K562 (cell line): ENCODE measurements around the gene CSPG5. TPM values are rescaled to one million over a fixed set of nuclear protein-coding genes. Genes with fewer than 3 reads are reported as not detected.
A peak's percentile ranks its signal among the peaks of the same experiment; 100 is the strongest.

Experiments used
- ATAC-seq: fragments of 200-7000 bp; cut with Tn5 transposase; 3 replicates; pipeline ENCODE4 v1.9.1; 2020; ENCODE audit warnings: moderate library complexity
- BruUV-seq: library from RNA; stranded (reverse); fragments of 400-500 nt; replicated peaks from 2 replicates; lab custom pipeline; 2021; lab: Mats Ljungman, UMichigan
- CTCF ChIA-PET: fragments of 300-600 bp; formaldehyde crosslinking; extraction: SDS; loops from one replicate; lab custom pipeline; 2021; ENCODE audit warnings: low intra/inter-chr PET ratio; lab: Yijun Ruan, JAX
- POLR2A ChIA-PET: fragments of 300-600, 350-650 bp; sonication (Branson Sonifier 250); formaldehyde crosslinking; extraction: SDS; loops from one replicate; lab custom pipeline; 2021; ENCODE audit warnings: antibody characterized with exemption, inconsistent platforms; lab: Yijun Ruan, JAX
- DNase-seq, 4 experiments: peaks; one replicate each; pipeline versions ENCODE4 v3.0.0 to v3.0.0-alpha.2; 2011 to 2018; ENCODE audit warnings: low spot score in 3 of 4, mixed read lengths in 3 of 4; ENCODE audit errors: extremely low read depth in 1 of 4
- FAIRE-seq: peaks from 2 replicates; lab custom pipeline; 2011; peaks lifted over from hg19 to GRCh38; lab: Jason Lieb, UNC
- H2AFZ ChIP-seq: 2 replicates; pipeline ENCODE4 v1.6.0; 2011; ENCODE audit warnings: low read depth, low read length, control low read depth, inconsistent platforms
- H3K27ac ChIP-seq: fragments of 200-600 bp; 3 replicates; pipeline ENCODE4 v1.8.0; 2011; ENCODE audit warnings: low read depth, mild to moderate bottlenecking, control low read depth, inconsistent platforms, low read length, moderate library complexity, mixed read lengths; ENCODE audit errors: extremely low read depth
- H3K27me3 ChIP-seq, 2 experiments: fragments of 300-600 bp in 1 of 2; 2 replicates in 1 of 2; 3 replicates in 1 of 2; pipeline versions ENCODE4 v1.6.0 to v1.8.0; 2011; ENCODE audit warnings: inconsistent platforms in 2 of 2, low read length in 2 of 2, mild to moderate bottlenecking in 1 of 2, mixed read lengths in 1 of 2, moderate library complexity in 1 of 2; ENCODE audit not compliant: control insufficient read depth in 2 of 2, insufficient read depth in 2 of 2
- H3K36me3 ChIP-seq: fragments of 300-600 bp; 3 replicates; pipeline ENCODE4 v1.8.0; 2011; ENCODE audit warnings: mild to moderate bottlenecking, low read length, inconsistent platforms; ENCODE audit not compliant: control insufficient read depth, insufficient read depth
- H3K4me1 ChIP-seq, 2 experiments: fragments of 200-600 bp in 1 of 2; replicated peaks in 1 of 2; 2 replicates in 1 of 2; 3 replicates in 1 of 2; pipeline versions ENCODE4 v1.5.1 to v1.8.0; 2011; ENCODE audit warnings: inconsistent platforms in 2 of 2, low read length in 2 of 2, mild to moderate bottlenecking in 1 of 2, mixed read lengths in 1 of 2, moderate library complexity in 1 of 2; ENCODE audit not compliant: control insufficient read depth in 2 of 2, insufficient read depth in 2 of 2
- H3K4me2 ChIP-seq: 2 replicates; pipeline ENCODE4 v1.6.1; 2011; ENCODE audit warnings: low read length, control low read depth, inconsistent platforms, mixed read lengths; ENCODE audit not compliant: insufficient read depth
- H3K4me3 ChIP-seq: fragments of 200-600 bp; sonication (generic), shearing (Covaris generic); 2 replicates; pipeline ENCODE4 v1.5.1; 2016; ENCODE audit warnings: control low read depth, inconsistent platforms
- H3K79me2 ChIP-seq: fragments of 200-600 bp; 3 replicates; pipeline ENCODE4 v1.8.0; 2011; ENCODE audit warnings: low read length, inconsistent platforms; ENCODE audit not compliant: control insufficient read depth, insufficient read depth
- H3K9ac ChIP-seq, 2 experiments: 2 replicates each; pipeline versions ENCODE4 v1.6.0 to v1.6.1; 2011; ENCODE audit warnings: low read depth in 2 of 2, low read length in 2 of 2, control low read depth in 1 of 2, inconsistent platforms in 1 of 2, mild to moderate bottlenecking in 1 of 2, mixed read lengths in 1 of 2; ENCODE audit not compliant: insufficient read depth in 1 of 2
- H3K9me1 ChIP-seq: one replicate; pipeline ENCODE4 v1.6.0; 2011; ENCODE audit warnings: inconsistent platforms, mild to moderate bottlenecking, low read length, moderate library complexity; ENCODE audit not compliant: control insufficient read depth, insufficient read depth
- H3K9me3 ChIP-seq: replicated peaks from 2 replicates; pipeline ENCODE4 v1.5.1; 2011; ENCODE audit warnings: low read depth, low read length, inconsistent platforms; ENCODE audit not compliant: control insufficient read depth, insufficient read depth
- H4K20me1 ChIP-seq: replicated peaks from 2 replicates; pipeline ENCODE4 v1.6.1; 2011; ENCODE audit warnings: low read length, inconsistent platforms, mixed read lengths; ENCODE audit not compliant: control insufficient read depth, insufficient read depth
- CBFA2T3 ChIP-seq: fragments of 450-650 bp; IDR thresholded peaks from 2 replicates; pipeline ENCODE4 v1.6.1; 2017
- CBX3 ChIP-seq, 2 experiments: IDR thresholded peaks; 1 replicate in 1 of 2; 2 replicates in 1 of 2; pipeline ENCODE4 v1.6.1; 2012; ENCODE audit warnings: inconsistent platforms in 2 of 2, low read length in 2 of 2, borderline replicate concordance in 1 of 2, control low read depth in 1 of 2
- EGR1 ChIP-seq: fragments of 450-650 bp; conservative IDR thresholded peaks from 2 replicates; pipeline ENCODE4 v1.6.1; 2017; ENCODE audit warnings: mild to moderate bottlenecking
- ESRRB ChIP-seq: fragments of 250-450 bp; sonication (Bioruptor Pico); IDR thresholded peaks from 2 replicates; pipeline ENCODE4 v1.5.0; 2020; ENCODE audit warnings: mild to moderate bottlenecking, moderate library complexity, borderline replicate concordance
- HDAC1 ChIP-seq, 2 experiments: fragments of 450-650 bp; IDR thresholded peaks; 2 replicates each; pipeline ENCODE4 v1.6.1; 2016 to 2017; ENCODE audit warnings: inconsistent platforms in 1 of 2, mild to moderate bottlenecking in 1 of 2, moderate library complexity in 1 of 2
- MEIS2 ChIP-seq: fragments of 450-650 bp; IDR thresholded peaks from 2 replicates; pipeline ENCODE4 v1.6.1; 2014; ENCODE audit warnings: mild to moderate bottlenecking; ENCODE audit not compliant: partially characterized antibody
- NELFE ChIP-seq: IDR thresholded peaks from 2 replicates; pipeline ENCODE4 v1.6.1; 2011; ENCODE audit warnings: mild to moderate bottlenecking; ENCODE audit not compliant: insufficient read depth, insufficient read length
- NFATC3 ChIP-seq: fragments of 450-650 bp; IDR thresholded peaks from 2 replicates; pipeline ENCODE4 v1.6.1; 2017; ENCODE audit warnings: mild to moderate bottlenecking
- NFRKB ChIP-seq: fragments of 450-650 bp; IDR thresholded peaks from 2 replicates; pipeline ENCODE4 v1.6.1; 2016; ENCODE audit warnings: low read depth
- PML ChIP-seq: IDR thresholded peaks from 2 replicates; pipeline ENCODE4 v1.6.1; 2012; ENCODE audit warnings: low read length, inconsistent platforms
- SRSF7 ChIP-seq: fragments of 200-400 bp; formaldehyde crosslinking; optimal IDR thresholded peaks from 2 replicates; pipeline ENCODE3; 2017; ENCODE audit warnings: mild to moderate bottlenecking, low read depth, low read length
- SRSF9 ChIP-seq: fragments of 200-400 bp; formaldehyde crosslinking; IDR thresholded peaks from 2 replicates; pipeline ENCODE4 v1.6.1; 2017; ENCODE audit warnings: low read depth, low read length, borderline replicate concordance
- STAT5A ChIP-seq: IDR thresholded peaks from 2 replicates; pipeline ENCODE4 v1.6.1; 2012; ENCODE audit warnings: low read length, inconsistent platforms, borderline replicate concordance
- TARDBP ChIP-seq: fragments of 450-650 bp; IDR thresholded peaks from 2 replicates; pipeline ENCODE4 v1.6.1; 2016
- U2AF2 ChIP-seq: fragments of 200-400 bp; formaldehyde crosslinking; optimal IDR thresholded peaks from 2 replicates; pipeline ENCODE3; 2017; ENCODE audit warnings: low read depth, mild to moderate bottlenecking, low read length
- ZNF586 ChIP-seq: fragments of 450-650 bp; formaldehyde crosslinking; conservative IDR thresholded peaks from 2 replicates; pipeline ENCODE4 v1.4.0; 2020; ENCODE audit warnings: mild to moderate bottlenecking, moderate library complexity
- whole genome bisulfite sequencing: fragments of 100-300 bp; shearing (Covaris generic); methylation state at CpG from one replicate; pipeline ENCODE4 v1.1.6; 2016; ENCODE audit warnings: low coverage, mixed read lengths; ENCODE audit not compliant: insufficient coverage; ENCODE audit errors: missing lambda C conversion rate; 5-methylcytosine and 5-hydroxymethylcytosine counted together
- in situ Hi-C: fragments of 300-500 bp; cut with MboI; formaldehyde crosslinking; loops from 4 replicates; pipeline ENCODE4 v1.15.0; 2018; ENCODE audit warnings: inconsistent platforms, mixed read lengths
- intact Hi-C: fragments of 100-400 bp; cut with micrococcal nuclease; formaldehyde crosslinking; loops from 2 replicates; pipeline ENCODE4 v1.14.2; 2022
- polyA plus RNA-seq, 8 experiments: library from polyadenylated mRNA; depleted of rRNA in 4 of 8; stranded (reverse) in 5 of 8; unstranded in 3 of 8; fragments of >200 nt; fragmentation: Nextera tagmentation in 2 of 8; fragmentation: Illumina TruSeq in 1 of 8; extraction: Ambion mirVana in 2 of 8; extraction: Trizol in 1 of 8; gene quantifications; 2 replicates each; pipeline versions ENCODE4 v1.2.1 to v1.2.3, GENCODE V29; 2011 to 2014; ENCODE audit warnings: inconsistent platforms in 1 of 8, missing spikeins in 1 of 8
- total RNA-seq, 7 experiments: library from RNA; depleted of rRNA in 6 of 7; stranded (reverse); fragments of >200 nt in 6 of 7; fragmentation: Illumina TruSeq in 2 of 7; extraction: Trizol in 2 of 7; gene quantifications; 2 replicates each; pipeline versions ENCODE4 v1.2.1 to v1.2.3, GENCODE V29; 2011 to 2021; ENCODE audit warnings: low replicate concordance in 1 of 7
- TF ChIP-seq, protein P1 (sequence below): sonication (generic); formaldehyde crosslinking; IDR thresholded peaks from 2 replicates; pipeline ENCODE4 v1.9.0; 2022; ENCODE audit warnings: mild to moderate bottlenecking, missing genetic modification reagents
- TF ChIP-seq, protein P2 (sequence below): fragments of 200-800 bp; sonication (Bioruptor generic); IDR thresholded peaks from 2 replicates; pipeline ENCODE4 v1.6.1; 2017; ENCODE audit warnings: missing genetic modification characterization, missing compliant biosample characterization
- TF ChIP-seq, protein P3 (sequence below): fragments of 250-450 bp; sonication (Bioruptor Pico); IDR thresholded peaks from 2 replicates; pipeline ENCODE4 v1.4.0; 2020

The CSPG5 gene
- total and polyA plus RNA-seq, 9 of the 15 experiments (the other 6 are each of a cell fraction or from before 2014, with no cell fraction given), result 0.06 to 3.3 (median 2.4) TPM

DNA sequence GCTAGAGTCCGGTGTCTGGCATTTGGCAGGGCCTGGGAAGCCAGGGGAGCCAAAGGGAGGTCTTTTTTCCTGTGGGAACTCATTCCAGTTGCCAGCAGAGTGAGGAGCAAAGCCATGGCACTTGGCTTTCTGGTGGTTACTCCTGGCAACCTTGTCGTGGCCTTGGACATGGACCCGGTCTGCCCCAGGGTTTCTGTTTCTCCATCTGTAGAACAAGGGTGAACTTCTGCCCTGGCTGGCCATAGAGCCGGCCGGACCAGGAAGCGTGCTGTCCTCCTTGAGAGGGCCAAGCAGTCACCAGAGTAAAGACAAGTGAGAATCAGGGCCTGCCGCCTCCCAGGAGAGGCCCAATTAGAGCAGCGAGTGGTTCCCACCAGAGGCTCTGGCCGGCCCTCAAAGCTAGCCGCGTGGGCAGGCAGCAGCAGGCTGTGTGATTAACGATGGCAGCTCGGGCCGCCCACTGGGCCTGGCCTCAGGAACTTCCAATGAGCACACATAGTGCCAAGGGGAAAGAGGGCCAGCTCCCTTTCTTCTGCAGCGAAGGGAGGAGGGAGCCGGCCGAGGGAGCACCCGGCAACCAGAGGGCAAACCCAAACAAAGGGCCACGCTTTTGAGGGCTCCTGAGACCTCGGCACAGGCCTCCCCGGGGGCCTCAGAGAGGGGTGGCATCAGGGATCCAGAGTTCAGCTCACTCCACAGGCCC lies 36.0 kb downstream of the CSPG5 start (continued):
- peak; percentile 79 for TF ChIP-seq EGR1
- TF ChIP-seq MEIS2, result peak; percentile 78

DNA sequence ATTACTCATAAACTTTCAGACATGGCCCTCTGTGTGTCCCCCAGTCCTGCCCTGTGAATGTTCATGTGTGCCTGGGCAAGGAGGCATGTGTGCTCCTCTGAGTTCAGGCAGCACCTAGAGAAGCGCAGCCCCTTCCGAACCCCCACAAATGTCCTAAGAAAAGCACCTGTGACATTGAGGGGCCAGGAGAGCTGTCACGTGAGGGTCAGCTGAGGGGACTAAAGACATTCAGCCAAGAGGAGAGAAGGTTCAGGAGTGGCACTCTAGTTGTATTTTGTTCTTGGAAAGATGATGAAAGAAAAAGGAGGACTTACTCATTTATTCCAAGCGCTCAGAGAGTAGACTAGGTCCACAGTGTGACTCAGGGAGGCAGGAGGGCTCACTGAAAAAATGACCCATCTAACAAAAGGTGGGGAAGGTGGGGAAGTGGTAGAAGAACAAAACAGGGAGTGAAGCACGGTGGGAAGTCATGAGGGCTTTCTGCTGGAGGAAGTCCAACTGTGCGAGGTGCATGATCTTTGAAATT lies 37.0 kb downstream of the CSPG5 start:
- no TSS peak for BruUV-seq
- H4K20me1 ChIP-seq, result no peaks in the 10 kb centered on the region
- intact Hi-C loops, result no loop called here
- no peak for TF ChIP-seq CBFA2T3
- TF ChIP-seq, protein P1, sequence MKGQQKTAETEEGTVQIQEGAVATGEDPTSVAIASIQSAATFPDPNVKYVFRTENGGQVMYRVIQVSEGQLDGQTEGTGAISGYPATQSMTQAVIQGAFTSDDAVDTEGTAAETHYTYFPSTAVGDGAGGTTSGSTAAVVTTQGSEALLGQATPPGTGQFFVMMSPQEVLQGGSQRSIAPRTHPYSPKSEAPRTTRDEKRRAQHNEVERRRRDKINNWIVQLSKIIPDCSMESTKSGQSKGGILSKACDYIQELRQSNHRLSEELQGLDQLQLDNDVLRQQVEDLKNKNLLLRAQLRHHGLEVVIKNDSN (CRISPR knock-in tag), result peak; percentile 48; the same call in 1 of the 2 replicates
- no peak for TF ChIP-seq SRSF9
- TF ChIP-seq NFATC3, result no peak
- TF ChIP-seq ESRRB (CRISPR knock-in tag), result no peak
- TF ChIP-seq STAT5A, result no peak
- no peak for TF ChIP-seq ZNF586 (CRISPR knock-in tag)
- TF ChIP-seq SRSF7, result no peak
- no peak for TF ChIP-seq HDAC1 (IDR thresholded peaks at IDR 0.05)
- TF ChIP-seq, protein P2, sequence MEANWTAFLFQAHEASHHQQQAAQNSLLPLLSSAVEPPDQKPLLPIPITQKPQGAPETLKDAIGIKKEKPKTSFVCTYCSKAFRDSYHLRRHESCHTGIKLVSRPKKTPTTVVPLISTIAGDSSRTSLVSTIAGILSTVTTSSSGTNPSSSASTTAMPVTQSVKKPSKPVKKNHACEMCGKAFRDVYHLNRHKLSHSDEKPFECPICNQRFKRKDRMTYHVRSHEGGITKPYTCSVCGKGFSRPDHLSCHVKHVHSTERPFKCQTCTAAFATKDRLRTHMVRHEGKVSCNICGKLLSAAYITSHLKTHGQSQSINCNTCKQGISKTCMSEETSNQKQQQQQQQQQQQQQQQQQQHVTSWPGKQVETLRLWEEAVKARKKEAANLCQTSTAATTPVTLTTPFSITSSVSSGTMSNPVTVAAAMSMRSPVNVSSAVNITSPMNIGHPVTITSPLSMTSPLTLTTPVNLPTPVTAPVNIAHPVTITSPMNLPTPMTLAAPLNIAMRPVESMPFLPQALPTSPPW (CRISPR knock-in tag), result no peak
- TF ChIP-seq U2AF2, result no peak
- TF ChIP-seq CBX3 (IDR thresholded peaks at IDR 0.05; ENCODE audit: borderline replicate concordance in 1 of 2, low read length in 2 of 2), result no peak
- no peak for TF ChIP-seq NFRKB
- TF ChIP-seq NELFE, result no peak
- no peak for TF ChIP-seq TARDBP
- TF ChIP-seq, protein P3, sequence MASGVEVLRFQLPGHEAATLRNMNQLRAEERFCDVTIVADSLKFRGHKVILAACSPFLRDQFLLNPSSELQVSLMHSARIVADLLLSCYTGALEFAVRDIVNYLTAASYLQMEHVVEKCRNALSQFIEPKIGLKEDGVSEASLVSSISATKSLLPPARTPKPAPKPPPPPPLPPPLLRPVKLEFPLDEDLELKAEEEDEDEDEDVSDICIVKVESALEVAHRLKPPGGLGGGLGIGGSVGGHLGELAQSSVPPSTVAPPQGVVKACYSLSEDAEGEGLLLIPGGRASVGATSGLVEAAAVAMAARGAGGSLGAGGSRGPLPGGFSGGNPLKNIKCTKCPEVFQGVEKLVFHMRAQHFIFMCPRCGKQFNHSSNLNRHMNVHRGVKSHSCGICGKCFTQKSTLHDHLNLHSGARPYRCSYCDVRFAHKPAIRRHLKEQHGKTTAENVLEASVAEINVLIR (CRISPR knock-in tag), result no peak
- TF ChIP-seq PML, result no peak

More for the DNA sequence above, 37.0 kb downstream of the CSPG5 start:
- peak; percentile 45 for ATAC-seq
- H3K4me2 ChIP-seq, result no peak overlapping the region
- H3K9ac ChIP-seq, result no peak overlapping the region; a peak in 1 of 4 replicates
- in situ Hi-C loops, result no loop called here
- no peak for FAIRE-seq
- WGBS, result 24% methylated on average over 6 of the region's 6 CpGs
- H3K4me1 ChIP-seq, result peaks cover 2 to 21% of the 10 kb centered on the region in 2 experiments; a peak in 3 of 5 replicates
- peak in 1 of 4 experiments; percentile 6 for DNase-seq
- no peaks in the 10 kb centered on the region for H3K9me3 ChIP-seq
- POLR2A ChIA-PET, result no interaction called here
- no peaks in the 10 kb centered on the region for H3K9me1 ChIP-seq
- CTCF ChIA-PET, result no interaction called here
- peak overlapping the region; percentile 73 for H2AFZ ChIP-seq
- H3K79me2 ChIP-seq, result no peaks in the 10 kb centered on the region
- no peak overlapping the region for H3K27ac ChIP-seq
- no peaks in the 10 kb centered on the region for H3K27me3 ChIP-seq
- H3K4me3 ChIP-seq, result no peak overlapping the region
- H3K36me3 ChIP-seq, result no peaks in the 10 kb centered on the region
